GM21786 (cell line): ENCODE results near the gene TBC1D12.
A peak's percentile ranks its signal among the peaks of the same experiment; 100 is the strongest.
"Not testable (repeated sequence)": the region's sequence is repeated elsewhere in the genome, so short reads cannot be mapped to it uniquely, and the experiment has no call there.

Source experiments
- ATAC-seq: cut with Tn5 transposase; IDR thresholded peaks from one replicate; pipeline ENCODE4 v1.9.1; 2021; ENCODE audit not compliant: unreplicated experiment

The TBC1D12 gene

DNA sequence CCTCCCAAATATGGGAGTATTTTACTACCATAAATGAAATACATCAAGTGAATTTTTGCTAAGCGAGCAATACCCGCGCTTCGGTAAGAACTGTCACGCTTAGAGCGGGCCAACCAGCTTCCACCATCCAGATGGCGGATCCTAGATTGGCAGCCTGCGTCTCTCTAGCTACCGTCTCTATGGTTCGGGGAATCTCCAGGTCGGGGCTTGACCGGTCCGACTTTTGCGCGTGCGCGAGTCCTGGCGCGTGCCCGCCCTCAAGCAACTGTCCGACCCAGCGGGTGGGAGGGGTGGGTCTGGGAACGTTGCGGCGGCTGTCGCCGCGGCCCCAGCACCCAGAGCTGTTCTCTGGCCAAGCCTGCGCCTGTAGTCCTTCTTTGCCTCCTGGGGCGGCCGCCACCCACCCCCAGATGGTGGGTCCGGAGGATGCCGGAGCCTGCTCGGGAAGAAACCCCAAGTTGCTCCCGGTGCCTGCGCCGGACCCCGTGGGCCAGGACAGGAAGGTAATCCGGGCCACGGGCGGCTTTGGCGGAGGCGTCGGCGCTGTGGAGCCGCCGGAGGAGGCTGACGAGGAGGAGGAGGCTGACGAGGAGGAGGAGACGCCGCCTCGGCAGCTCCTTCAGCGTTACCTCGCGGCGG, at the start of gene TBC1D12:
TSS of gene TBC1D12 (plus strand) at position 338 of the 639 bp plus-strand sequence. CDS start at position 411, 73 bp downstream.
- ATAC-seq, result peak; percentile 69

- no peak for ATAC-seq
Observed at GRCh38 chr10:94353336-94353735, 49.0 kb upstream of the TBC1D12 start.

- no peak for ATAC-seq
Observed at GRCh38 chr10:94355841-94356240, 46.5 kb upstream of the TBC1D12 start.

- ATAC-seq, result no peak
Observed at GRCh38 chr10:94357193-94357592, 45.1 kb upstream of the TBC1D12 start.

DNA sequence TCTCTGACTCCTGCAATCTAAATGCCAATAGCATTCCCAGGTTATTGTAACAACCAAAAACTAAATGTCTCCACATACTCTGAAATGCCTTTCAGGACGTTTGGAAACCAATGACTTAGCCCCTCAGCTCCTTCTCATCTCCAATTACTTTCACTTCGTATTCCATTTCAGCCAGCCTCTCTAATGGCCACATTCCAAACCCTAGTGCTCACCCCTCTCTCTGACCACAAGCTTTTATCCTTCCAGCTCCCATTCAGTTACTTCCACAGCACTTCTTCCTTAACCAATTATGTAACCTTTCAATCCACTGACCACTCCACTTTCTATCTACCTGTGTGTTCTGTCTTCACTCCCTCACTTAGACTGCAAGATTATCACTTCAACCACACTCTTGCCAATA, 43.9 kb upstream of the TBC1D12 start:
- ATAC-seq, result no peak

DNA sequence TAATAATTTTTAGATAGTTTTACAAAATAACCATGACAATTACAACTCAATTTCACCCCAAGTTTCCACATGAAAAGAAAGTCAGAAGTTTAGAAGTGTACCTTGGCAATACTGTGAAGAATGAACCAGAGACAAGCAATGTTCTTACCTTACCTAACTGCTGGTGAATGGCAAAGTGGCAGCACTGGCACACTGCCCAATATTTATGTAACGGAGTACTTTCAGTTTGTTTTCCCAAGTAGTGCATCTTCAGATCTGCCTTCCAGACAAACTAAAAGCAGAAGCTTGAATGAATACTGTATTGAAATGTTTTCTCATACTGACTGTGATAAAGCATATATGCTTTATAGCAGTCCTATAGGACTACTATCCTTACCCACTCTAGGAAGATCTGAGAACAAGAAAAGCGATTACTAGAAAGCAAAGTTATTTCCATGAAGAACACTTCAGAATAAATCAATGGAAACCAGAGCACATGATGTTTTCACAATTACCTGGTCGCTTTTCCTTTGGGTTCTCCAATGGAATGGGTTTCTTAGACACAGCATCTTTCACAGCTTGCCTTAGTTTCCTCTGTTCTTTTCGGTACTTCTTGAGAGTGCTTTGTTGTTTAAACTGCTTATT, 41.1 kb upstream of the TBC1D12 start:
- no peak for ATAC-seq

- ATAC-seq, result peak; percentile 99
Observed at GRCh38 chr10:94362360-94363250, 39.7 kb upstream of the TBC1D12 start, which contains the start of gene NOC3L. TSS of gene NOC3L (minus strand) at chr10:94362939. CDS start at chr10:94362838, 101 bp downstream.

- peak; percentile 8 for ATAC-seq
Observed at GRCh38 chr10:94363251-94363565, 39.1 kb upstream of the TBC1D12 start.

DNA sequence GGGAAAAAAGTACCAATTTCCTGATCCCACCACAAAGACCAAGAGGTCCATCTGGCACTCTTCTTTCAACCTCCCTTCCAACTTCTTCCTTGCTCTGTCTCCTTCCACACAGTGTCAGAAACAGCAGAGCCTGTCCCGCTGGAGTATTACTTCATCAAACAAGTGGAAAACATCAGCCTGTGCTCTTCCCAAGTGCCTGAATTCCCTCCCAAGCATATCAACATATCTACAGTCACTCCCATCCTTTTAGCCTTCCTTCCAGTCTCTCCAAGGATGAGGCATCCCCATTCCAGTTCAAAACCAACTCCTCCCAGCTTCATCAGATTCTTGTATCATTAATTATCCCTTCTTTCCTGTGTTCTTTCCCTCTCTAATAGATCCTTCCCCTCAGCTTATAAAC, 37.9 kb upstream of the TBC1D12 start:
- ATAC-seq, result no peak

DNA sequence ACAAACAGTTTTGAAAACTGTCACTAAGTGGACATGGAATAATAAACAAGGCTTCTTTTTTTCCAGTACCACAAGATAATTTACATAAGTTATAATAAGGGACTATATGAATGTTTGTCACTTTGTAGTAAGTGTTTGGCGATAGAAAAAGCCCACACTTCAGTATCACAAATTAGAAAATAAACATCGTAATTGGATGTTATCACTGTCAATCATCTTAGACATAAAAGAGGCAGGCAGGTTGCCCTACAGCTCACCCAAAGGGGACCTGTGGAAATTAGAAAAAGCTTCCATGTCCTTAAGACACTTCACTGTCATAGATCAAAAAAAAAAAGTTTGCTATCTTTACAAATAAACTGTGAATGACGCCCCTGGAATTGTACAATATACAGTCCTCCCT, 36.0 kb upstream of the TBC1D12 start:
- no peak for ATAC-seq

DNA sequence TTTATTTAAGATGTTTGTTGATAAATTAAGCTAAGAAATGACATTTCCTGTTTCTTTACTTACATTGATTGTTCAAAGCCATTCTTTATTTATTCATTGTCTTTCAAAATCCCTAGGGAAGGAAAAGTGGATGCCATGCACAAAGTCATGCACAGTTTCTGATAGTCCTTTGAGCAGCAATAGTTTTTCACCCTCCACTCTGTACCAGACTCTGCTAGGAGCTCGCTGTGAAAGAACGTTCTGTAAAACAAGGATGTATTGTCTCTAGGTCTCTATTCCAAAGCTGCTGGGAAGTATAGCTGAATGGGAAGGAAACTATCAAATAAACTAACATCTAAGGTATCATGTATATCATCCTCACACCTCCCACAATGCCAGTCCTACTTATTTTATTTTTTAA, 31.8 kb upstream of the TBC1D12 start:
- no peak for ATAC-seq

DNA sequence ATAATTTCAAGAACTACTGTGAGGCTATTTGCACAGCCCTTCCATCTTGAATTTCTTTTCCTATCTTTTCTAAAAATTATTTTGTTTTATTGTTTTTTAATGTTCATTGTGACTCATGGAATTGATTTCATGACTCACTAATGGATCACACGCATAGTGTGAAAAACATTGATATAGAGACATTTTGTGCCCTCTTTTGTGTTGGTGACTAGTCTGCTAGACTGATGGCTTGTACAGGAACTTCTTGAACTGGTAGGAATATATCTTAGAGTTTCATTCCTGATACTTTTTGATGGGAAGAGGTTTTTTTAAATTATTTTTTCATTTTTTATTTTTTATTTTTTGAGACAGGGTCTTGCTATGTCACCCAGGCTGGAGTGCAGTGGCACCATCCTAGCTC, 27.0 kb upstream of the TBC1D12 start:
- no peak for ATAC-seq

GRCh38 chr10:94376865-94377264, 25.5 kb upstream of the TBC1D12 start:
- ATAC-seq, result no peak

GRCh38 chr10:94383530-94383929, 18.8 kb upstream of the TBC1D12 start:
- ATAC-seq, result no peak

- ATAC-seq, result not testable (repeated sequence)
Observed at GRCh38 chr10:94385733-94386132, 16.6 kb upstream of the TBC1D12 start.

DNA sequence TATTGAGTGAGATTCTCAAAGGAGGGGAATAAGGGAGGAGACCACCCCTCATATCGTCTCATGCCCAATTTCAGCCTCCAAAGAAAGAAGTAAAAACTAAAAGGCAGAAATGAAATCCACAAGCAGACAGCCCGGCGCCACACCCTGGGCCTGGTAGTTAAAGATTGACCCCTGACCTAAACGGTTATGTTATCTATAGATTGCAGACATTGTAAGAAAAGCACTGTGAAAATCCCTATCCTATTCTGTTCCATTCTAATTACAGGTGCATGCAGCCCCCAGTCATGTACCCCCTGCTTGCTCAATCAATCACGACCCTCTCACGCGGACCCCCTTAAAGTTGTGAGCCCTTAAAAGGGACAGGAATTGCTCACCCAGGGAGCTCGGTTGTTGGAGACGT, 10.2 kb upstream of the TBC1D12 start:
- ATAC-seq, result not testable (repeated sequence)

DNA sequence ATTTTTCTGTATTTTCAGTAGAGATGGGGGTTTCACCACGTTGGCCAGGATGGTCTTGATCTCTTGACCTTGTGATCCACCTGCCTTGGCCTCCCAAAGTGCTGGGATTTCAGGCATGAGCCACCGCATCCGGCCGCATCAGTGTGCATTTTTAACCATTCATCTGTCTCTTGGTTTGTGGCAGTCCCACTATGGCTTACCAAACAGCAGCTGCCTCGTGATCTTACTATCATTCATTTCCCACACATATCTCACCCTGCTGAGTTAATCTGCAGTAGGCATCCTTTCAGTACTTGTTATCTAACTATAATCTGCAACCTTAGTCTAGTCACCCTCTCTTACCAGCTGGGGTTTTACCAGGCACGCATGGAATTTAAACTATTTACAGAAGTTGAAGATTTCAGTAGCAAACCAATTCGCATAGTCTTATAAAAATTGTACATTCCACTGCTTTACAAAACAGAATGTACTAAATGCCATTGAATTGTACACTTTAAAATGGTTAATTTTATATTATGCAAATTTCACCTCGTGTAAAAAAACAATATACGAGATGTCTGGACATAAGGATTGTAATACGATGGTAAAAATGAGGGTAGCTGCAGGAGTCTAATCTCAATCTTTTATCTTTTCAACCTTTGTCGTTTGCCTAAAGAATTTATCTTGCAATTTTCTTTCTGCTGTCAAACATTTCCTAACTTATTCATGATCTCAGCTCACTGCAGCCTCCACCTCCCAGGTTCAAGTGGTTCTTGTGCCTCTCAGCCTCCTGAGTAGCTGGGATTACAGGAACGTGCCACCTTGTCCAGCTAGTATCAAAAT, 4.6 kb upstream of the TBC1D12 start:
- ATAC-seq, result no peak

- ATAC-seq, result no peak
Observed at GRCh38 chr10:94398762-94399161, 3.6 kb upstream of the TBC1D12 start.

DNA sequence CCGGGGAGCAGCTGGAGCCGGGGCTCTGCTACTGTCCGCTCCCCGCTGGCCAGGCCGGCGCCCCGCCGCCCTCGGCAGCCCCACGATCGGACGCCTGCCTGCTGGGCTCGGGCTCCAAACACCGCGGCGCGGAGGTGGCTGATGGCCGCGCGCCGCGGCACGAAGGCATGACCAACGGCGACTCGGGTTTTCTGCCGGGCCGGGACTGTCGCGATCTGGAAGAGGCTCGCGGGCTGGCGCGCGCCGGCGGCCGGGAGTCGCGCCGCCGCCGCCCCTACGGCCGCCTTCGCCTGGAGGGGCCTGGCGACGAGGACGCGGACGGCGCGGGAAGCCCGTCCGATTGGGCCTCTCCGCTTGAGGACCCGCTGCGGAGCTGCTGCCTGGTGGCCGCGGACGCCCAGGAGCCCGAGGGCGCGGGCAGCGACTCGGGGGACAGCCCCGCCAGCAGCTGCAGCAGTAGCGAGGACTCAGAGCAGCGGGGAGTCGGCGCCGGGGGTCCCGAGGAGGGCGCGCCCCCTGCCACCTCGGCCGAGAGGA, 570 bp downstream of the TBC1D12 start:
- ATAC-seq, result peak; percentile 7

- peak; percentile 60 for ATAC-seq
Observed at GRCh38 chr10:94403380-94404213, 1.3 kb downstream of the TBC1D12 start.
